ENCODE results near the gene PPP2R5E. TPM values are rescaled to one million over a fixed set of nuclear protein-coding genes. Genes with fewer than 3 reads are reported as not detected.

The PPP2R5E gene
- total and polyA plus RNA-seq, 2 experiments from 2014 or later, result 21.8 to 31.8 TPM

DNA sequence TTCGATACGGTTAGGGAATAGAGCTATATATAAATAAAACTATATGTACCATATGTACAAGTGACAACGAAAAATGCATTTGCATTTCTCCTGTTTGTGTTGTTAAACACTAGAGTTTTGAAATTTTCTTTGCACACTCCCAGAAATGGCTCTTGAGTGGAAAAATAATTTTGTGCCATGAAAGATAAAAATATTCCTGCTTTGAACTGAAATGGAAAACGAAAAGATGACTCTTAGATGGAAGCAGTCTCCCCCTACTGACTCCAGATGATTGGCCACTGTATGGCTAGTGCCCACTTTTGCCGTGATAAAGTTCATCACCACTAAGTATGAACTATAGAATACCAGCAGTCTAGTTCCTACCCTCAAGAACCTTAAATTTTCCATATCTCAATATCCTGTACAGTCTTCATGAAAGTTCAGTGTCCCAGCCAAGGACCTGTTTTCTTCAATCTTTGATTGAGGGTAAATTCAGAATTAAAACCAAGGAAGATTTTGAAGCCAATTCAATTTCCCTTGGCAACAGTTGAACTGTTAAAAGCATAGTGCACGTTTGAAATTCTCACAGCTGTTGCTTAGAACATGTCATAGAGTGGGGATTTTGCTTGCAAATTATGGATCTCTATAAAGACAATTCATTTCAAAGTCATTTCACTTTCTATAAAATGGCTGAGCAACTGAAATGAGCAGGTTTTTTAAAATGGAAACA lies 1.6 kb upstream of the PPP2R5E start:
- Histone ChIP-seq H3K79me2 (ENCODE audit: insufficient read depth) (peaks cover 29% of the 10 kb centered on the region), H3K4me1 (ENCODE audit: insufficient read depth) (peaks cover 11% of the 10 kb centered on the region), H3K4me2 (ENCODE audit: unreplicated experiment) (peak overlapping the region; percentile 88), H3K4me3 (peak overlapping the region; percentile 95), H3K9me3 (ENCODE audit: low read depth) (no peaks in the 10 kb centered on the region), H3K27me3 (replicated peaks; ENCODE audit: insufficient read depth) (no peaks in the 10 kb centered on the region), H3F3A (ENCODE audit: insufficient read depth) (peaks cover 9% of the 10 kb centered on the region), H3K9me2 (ENCODE audit: insufficient read depth) (no peaks in the 10 kb centered on the region), H3K9ac (peak overlapping the region; percentile 89), H2AFZ (peak overlapping the region; percentile 97), H3K36me3 (ENCODE audit: low read depth) (peaks cover under 1% of the 10 kb centered on the region; the same call in 1 of the 2 replicates), H4K20me1 (ENCODE audit: insufficient read depth) (no peaks in the 10 kb centered on the region), H3K27ac (peak overlapping the region; percentile 2; the same call in 1 of the 2 replicates)
- WGBS, 2 experiments (ENCODE audit: low coverage in 1 of 2, low lambda C conversion rate in 2 of 2, missing lambda C conversion rate in 2 of 2), result 2 to 4% methylated on average over 6 of the region's 6 CpGs
- in situ Hi-C loops (cut with MboI), result no loop called here
- peak; percentile 64 for DNase-seq
- no peak for TF ChIP-seq EZH2phosphoT487 (IDR thresholded peaks at IDR 0.05; ENCODE audit: insufficient read depth, low read depth)
- no peak for TF ChIP-seq EZH2 (IDR thresholded peaks at IDR 0.05; ENCODE audit: insufficient read depth, poor library complexity, severe bottlenecking)

GRCh38 chr14:63543826-63544406 lies 739 bp upstream of the PPP2R5E start:
- Histone ChIP-seq H3K27ac (peak overlapping the region; percentile 41), H3K27me3 (replicated peaks; ENCODE audit: insufficient read depth) (no peaks in the 10 kb centered on the region), H3F3A (ENCODE audit: insufficient read depth) (peaks cover 9% of the 10 kb centered on the region), H2AFZ (peak overlapping the region; percentile 97), H3K79me2 (ENCODE audit: insufficient read depth) (peaks cover 37% of the 10 kb centered on the region), H3K9me2 (ENCODE audit: insufficient read depth) (no peaks in the 10 kb centered on the region), H3K9me3 (ENCODE audit: low read depth) (no peaks in the 10 kb centered on the region), H3K4me2 (ENCODE audit: unreplicated experiment) (peak overlapping the region; percentile 88), H4K20me1 (ENCODE audit: insufficient read depth) (no peaks in the 10 kb centered on the region), H3K4me3 (peak overlapping the region; percentile 95), H3K9ac (peak overlapping the region; percentile 89), H3K36me3 (ENCODE audit: low read depth) (peaks cover 9% of the 10 kb centered on the region), H3K4me1 (ENCODE audit: insufficient read depth) (peaks cover 11% of the 10 kb centered on the region)
- in situ Hi-C loops (cut with MboI), result no loop called here
- DNase-seq, result peak; percentile 43
- 0 to 1% methylated on average over 22 of the region's 22 CpGs for WGBS, 2 experiments (ENCODE audit: low coverage in 1 of 2, low lambda C conversion rate in 2 of 2, missing lambda C conversion rate in 2 of 2)
- no peak for TF ChIP-seq EZH2 (IDR thresholded peaks at IDR 0.05; ENCODE audit: insufficient read depth, poor library complexity, severe bottlenecking)
- TF ChIP-seq EZH2phosphoT487 (IDR thresholded peaks at IDR 0.05; ENCODE audit: insufficient read depth, low read depth), result no peak

GRCh38 chr14:63542231-63542999 lies 762 bp downstream of the PPP2R5E start:
- no peaks in the 10 kb centered on the region for H3K27me3 ChIP-seq (replicated peaks; ENCODE audit: insufficient read depth)
- in situ Hi-C loops (cut with MboI), result no loop called here
- 1 to 2% methylated on average over 18 to 46 of the region's 46 CpGs for WGBS, 2 experiments (ENCODE audit: low coverage in 1 of 2, low lambda C conversion rate in 2 of 2, missing lambda C conversion rate in 2 of 2)

GRCh38 chr14:63535918-63536317 lies 7.3 kb downstream of the PPP2R5E start:
- H3K79me2 ChIP-seq (ENCODE audit: insufficient read depth), result peaks cover 100% of the 10 kb centered on the region
- peaks cover 9% of the 10 kb centered on the region for H3K4me1 ChIP-seq (ENCODE audit: insufficient read depth)
- H3K27me3 ChIP-seq (replicated peaks; ENCODE audit: insufficient read depth), result no peaks in the 10 kb centered on the region
- no peak overlapping the region for H3K9ac ChIP-seq
- no peak overlapping the region for H3K27ac ChIP-seq
- no peak overlapping the region for H3K4me2 ChIP-seq (ENCODE audit: unreplicated experiment)
- H3K4me3 ChIP-seq, result no peak overlapping the region
- peaks cover 35% of the 10 kb centered on the region for H3K36me3 ChIP-seq (ENCODE audit: low read depth)
- H3F3A ChIP-seq (ENCODE audit: insufficient read depth), result no peaks in the 10 kb centered on the region
- peak; percentile 35 for DNase-seq
- no peak overlapping the region for H2AFZ ChIP-seq
- in situ Hi-C loops (cut with MboI), result no loop called here
- no peak for TF ChIP-seq EZH2 (IDR thresholded peaks at IDR 0.05; ENCODE audit: insufficient read depth, poor library complexity, severe bottlenecking)
- TF ChIP-seq EZH2phosphoT487 (IDR thresholded peaks at IDR 0.05; ENCODE audit: insufficient read depth, low read depth), result no peak
- H3K9me3 ChIP-seq (ENCODE audit: low read depth), result no peaks in the 10 kb centered on the region
- H4K20me1 ChIP-seq (ENCODE audit: insufficient read depth), result peaks cover 11% of the 10 kb centered on the region; the same call in 1 of the 2 replicates
- H3K9me2 ChIP-seq (ENCODE audit: insufficient read depth), result no peaks in the 10 kb centered on the region

More at GRCh38 chr14:63542231-63542999, 762 bp downstream of the PPP2R5E start:
- Histone ChIP-seq H3K27ac (peak overlapping the region; percentile 68), H3K9me3 (ENCODE audit: low read depth) (no peaks in the 10 kb centered on the region), H3K36me3 (ENCODE audit: low read depth) (peaks cover 18% of the 10 kb centered on the region), H3K4me2 (ENCODE audit: unreplicated experiment) (peak overlapping the region; percentile 95), H3K4me1 (ENCODE audit: insufficient read depth) (peaks cover 11% of the 10 kb centered on the region), H4K20me1 (ENCODE audit: insufficient read depth) (no peaks in the 10 kb centered on the region), H3K9ac (peak overlapping the region; percentile 89), H2AFZ (peak overlapping the region; percentile 88), H3K4me3 (peak overlapping the region; percentile 95), H3K9me2 (ENCODE audit: insufficient read depth) (no peaks in the 10 kb centered on the region), H3F3A (ENCODE audit: insufficient read depth) (peaks cover 9% of the 10 kb centered on the region), H3K79me2 (ENCODE audit: insufficient read depth) (peaks cover 52% of the 10 kb centered on the region)
- TF ChIP-seq EZH2phosphoT487 (IDR thresholded peaks at IDR 0.05; ENCODE audit: insufficient read depth, low read depth), result no peak
- TF ChIP-seq EZH2 (IDR thresholded peaks at IDR 0.05; ENCODE audit: insufficient read depth, poor library complexity, severe bottlenecking), result no peak
- DNase-seq, result peak; percentile 65

Data from GM23248 (cell line).